Lung microvascular endothelial cell (primary cell): Measurements from ENCODE around the gene GLS2. TPM values are rescaled to one million over a fixed set of nuclear protein-coding genes. Genes with fewer than 3 reads are reported as not detected.
"Not testable (repeated sequence)": the region's sequence is repeated elsewhere in the genome, so short reads cannot be mapped to it uniquely, and the experiment has no call there.

ENCODE experiments used
- DNase-seq, 2 donors: peaks; one replicate each; pipeline versions ENCODE4 v3.0.0 to v3.0.0-alpha.2; 2010; ENCODE audit warnings: low read depth in 2 of 2
- total RNA-seq: library from RNA; depleted of rRNA; stranded (reverse); fragments of >200 nt; gene quantifications from 2 replicates; pipeline ENCODE4 v1.2.1, GENCODE V29; 2014

GLS2 gene
- total RNA-seq, 1 donor from 2014 or later: 0.20 TPM

GRCh38 chr12:56493409-56494105, 5.6 kb upstream of the GLS2 start:
- DNase-seq: not testable (repeated sequence)

- no peak for DNase-seq
These were observed 2.4 kb upstream of the GLS2 start for GRCh38 chr12:56490360-56490759.

GRCh38 chr12:56487448-56488040, 417 bp downstream of the GLS2 start:
- DNase-seq: peak; percentile 8 to 17

GRCh38 chr12:56486694-56487093, 1.3 kb downstream of the GLS2 start:
- no peak for DNase-seq

GRCh38 chr12:56484566-56484965, 3.4 kb downstream of the GLS2 start:
- DNase-seq: no peak

- no peak for DNase-seq
These were observed 8.3 kb downstream of the GLS2 start for GRCh38 chr12:56479625-56480024.

- DNase-seq: no peak
These were observed 10.3 kb downstream of the GLS2 start for GRCh38 chr12:56477521-56478225.

- DNase-seq: no peak
These were observed 11.0 kb downstream of the GLS2 start for GRCh38 chr12:56476972-56477432.

- DNase-seq: no peak
These were observed 11.8 kb downstream of the GLS2 start for GRCh38 chr12:56476143-56476542.

GRCh38 chr12:56474389-56474788, 13.6 kb downstream of the GLS2 start:
- DNase-seq: no peak

GRCh38 chr12:56469007-56469930, 18.7 kb downstream of the GLS2 start:
- peak; percentile 28 to 62 for DNase-seq

GRCh38 chr12:56468216-56469006, 19.6 kb downstream of the GLS2 start, which contains the start of gene SPRYD4:
Gene SPRYD4 (plus strand): TSS chr12:56468578. CDS start chr12:56468592, 14 bp downstream.
- DNase-seq: peak; percentile 97

- DNase-seq: no peak
These were observed 25.4 kb downstream of the GLS2 start for GRCh38 chr12:56462565-56462964.

GRCh38 chr12:56461235-56462159, 26.5 kb downstream of the GLS2 start:
- peak in 1 of 2 donors; percentile 44 for DNase-seq

- DNase-seq: no peak
These were observed 30.1 kb downstream of the GLS2 start for GRCh38 chr12:56457817-56458216.

GRCh38 chr12:56454557-56454956, 33.4 kb downstream of the GLS2 start, which contains the start of gene MIP:
Gene MIP (minus strand): TSS chr12:56454657. CDS start chr12:56454613, 44 bp downstream.
- no peak for DNase-seq

- DNase-seq: no peak
These were observed 36.8 kb downstream of the GLS2 start for GRCh38 chr12:56451147-56451546.

GRCh38 chr12:56450241-56450640, 37.7 kb downstream of the GLS2 start:
- no peak for DNase-seq

- no peak for DNase-seq
These were observed 38.4 kb downstream of the GLS2 start for GRCh38 chr12:56449622-56449984.
